ENCODE measurements around the gene TAB3.

Gene TAB3

GRCh38 chrX:30930143-30930542 is 41.1 kb upstream of the TAB3 start:
- no peak overlapping the region for H3K4me3 ChIP-seq
- no peaks in the 10 kb centered on the region for H3K4me1 ChIP-seq
- H3K9me3 ChIP-seq = no peaks in the 10 kb centered on the region
- no peak for TF ChIP-seq CTCF (IDR thresholded peaks at IDR 0.05)
- no peak overlapping the region for H3K27ac ChIP-seq
- H3K36me3 ChIP-seq = no peaks in the 10 kb centered on the region
- H3K27me3 ChIP-seq = no peaks in the 10 kb centered on the region
- intact Hi-C loops (cut with DNase I; ENCODE audit: low total_unique reads) = no loop called here
- DNase-seq = no peak

DNA sequence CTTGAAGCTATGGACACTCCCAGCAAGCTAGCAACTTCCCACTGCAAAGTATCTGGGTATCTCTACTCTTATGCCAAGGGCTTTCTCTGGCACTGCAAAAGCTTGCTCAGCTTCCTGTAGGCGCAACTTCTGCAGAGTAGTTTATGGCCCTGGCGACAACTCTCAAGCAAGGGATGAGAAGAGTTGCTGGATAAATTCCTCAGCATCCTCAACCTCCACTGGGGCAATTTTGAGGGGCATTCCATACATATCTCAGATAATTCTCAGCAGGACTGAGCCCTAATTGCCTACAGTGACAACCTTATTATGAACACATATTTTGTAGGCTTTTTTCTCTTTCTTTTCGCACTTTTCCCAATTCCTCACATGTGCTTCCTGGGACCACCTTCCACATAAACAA is 31.2 kb upstream of the TAB3 start:
- DNase-seq = no peak
- Histone ChIP-seq H3K4me1 (no peaks in the 10 kb centered on the region), H3K9me3 (no peaks in the 10 kb centered on the region), H3K36me3 (no peaks in the 10 kb centered on the region), H3K27me3 (no peaks in the 10 kb centered on the region), H3K27ac (no peak overlapping the region), H3K4me3 (no peak overlapping the region)
- no peak for TF ChIP-seq CTCF (IDR thresholded peaks at IDR 0.05)
- intact Hi-C loops (cut with DNase I; ENCODE audit: low total_unique reads) = no loop called here

GRCh38 chrX:30918480-30918879 is 29.4 kb upstream of the TAB3 start:
- Histone ChIP-seq H3K4me3 (no peak overlapping the region), H3K9me3 (no peaks in the 10 kb centered on the region), H3K27me3 (no peaks in the 10 kb centered on the region), H3K4me1 (no peaks in the 10 kb centered on the region), H3K36me3 (no peaks in the 10 kb centered on the region), H3K27ac (no peak overlapping the region)
- DNase-seq = no peak
- TF ChIP-seq CTCF (IDR thresholded peaks at IDR 0.05) = no peak
- intact Hi-C loops (cut with DNase I; ENCODE audit: low total_unique reads) = no loop called here

- H3K9me3 ChIP-seq = no peaks in the 10 kb centered on the region
- H3K27me3 ChIP-seq = no peaks in the 10 kb centered on the region
- H3K36me3 ChIP-seq = no peaks in the 10 kb centered on the region
- no peaks in the 10 kb centered on the region for H3K4me1 ChIP-seq
- H3K27ac ChIP-seq = no peak overlapping the region
- no peak for TF ChIP-seq CTCF (IDR thresholded peaks at IDR 0.05)
- no peak overlapping the region for H3K4me3 ChIP-seq
- DNase-seq = no peak
- intact Hi-C loops (cut with DNase I; ENCODE audit: low total_unique reads) = no loop called here
These were observed 24.4 kb upstream of the TAB3 start for GRCh38 chrX:30913492-30913891.

GRCh38 chrX:30910124-30910860 is 21.2 kb upstream of the TAB3 start:
- no peaks in the 10 kb centered on the region for H3K4me1 ChIP-seq
- H3K9me3 ChIP-seq = no peaks in the 10 kb centered on the region
- TF ChIP-seq CTCF (IDR thresholded peaks at IDR 0.05) = no peak
- H3K36me3 ChIP-seq = no peaks in the 10 kb centered on the region
- intact Hi-C loops (cut with DNase I; ENCODE audit: low total_unique reads) = no loop called here
- no peak overlapping the region for H3K27ac ChIP-seq
- H3K4me3 ChIP-seq = no peak overlapping the region
- DNase-seq = no peak
- H3K27me3 ChIP-seq = no peaks in the 10 kb centered on the region

DNA sequence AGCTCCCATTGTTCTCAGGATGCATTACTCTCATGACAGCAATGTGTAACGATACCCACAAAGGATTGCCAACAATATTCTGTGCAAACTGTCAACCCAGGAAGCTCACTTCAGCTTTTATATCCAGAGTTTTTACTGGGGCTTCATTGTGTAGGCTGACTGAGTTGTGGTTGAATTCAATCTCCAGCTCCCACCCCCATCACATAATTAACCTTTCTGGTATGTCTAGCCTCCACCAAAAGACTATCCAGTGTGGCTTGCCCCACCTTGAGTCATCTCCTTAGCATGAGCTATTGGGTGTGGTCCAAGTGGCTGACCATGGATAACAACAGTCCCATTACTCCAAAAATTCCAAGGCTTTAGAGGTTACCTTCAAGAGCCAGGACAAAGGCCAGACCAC is 17.7 kb upstream of the TAB3 start:
- no peak for TF ChIP-seq CTCF (IDR thresholded peaks at IDR 0.05)
- no peak for DNase-seq
- Histone ChIP-seq H3K27ac (no peak overlapping the region), H3K4me1 (no peaks in the 10 kb centered on the region), H3K36me3 (no peaks in the 10 kb centered on the region), H3K4me3 (no peak overlapping the region), H3K9me3 (no peaks in the 10 kb centered on the region), H3K27me3 (no peaks in the 10 kb centered on the region)
- intact Hi-C loops (cut with DNase I; ENCODE audit: low total_unique reads) = no loop called here
